Endothelial cell of umbilical vein (primary cell): ENCODE data around the gene PSMA5.

Experiments used
- POLR2A ChIP-seq: IDR thresholded peaks from 2 replicates; pipeline ENCODE4 v1.6.1; 2012; ENCODE audit warnings: low read depth, mild to moderate bottlenecking, control low read depth, low read length
- POLR2AphosphoS5 ChIP-seq: IDR thresholded peaks from 2 replicates; pipeline ENCODE4 v1.6.1; 2012; ENCODE audit warnings: low read depth, mild to moderate bottlenecking, control low read depth, low read length, moderate library complexity; ENCODE audit not compliant: insufficient read depth
- TF ChIP-seq, protein P1 (sequence below), 2 donors: IDR thresholded peaks; 1 replicate in 1 of 2; 2 replicates in 1 of 2; pipeline ENCODE4 v1.5.1; 2011; ENCODE audit warnings: low read length in 2 of 2, mild to moderate bottlenecking in 2 of 2, moderate library complexity in 2 of 2, control low read depth in 1 of 2, inconsistent platforms in 1 of 2, low read depth in 1 of 2; ENCODE audit not compliant: insufficient read depth in 1 of 2; ENCODE audit errors: extremely low read depth in 1 of 2

DNA sequence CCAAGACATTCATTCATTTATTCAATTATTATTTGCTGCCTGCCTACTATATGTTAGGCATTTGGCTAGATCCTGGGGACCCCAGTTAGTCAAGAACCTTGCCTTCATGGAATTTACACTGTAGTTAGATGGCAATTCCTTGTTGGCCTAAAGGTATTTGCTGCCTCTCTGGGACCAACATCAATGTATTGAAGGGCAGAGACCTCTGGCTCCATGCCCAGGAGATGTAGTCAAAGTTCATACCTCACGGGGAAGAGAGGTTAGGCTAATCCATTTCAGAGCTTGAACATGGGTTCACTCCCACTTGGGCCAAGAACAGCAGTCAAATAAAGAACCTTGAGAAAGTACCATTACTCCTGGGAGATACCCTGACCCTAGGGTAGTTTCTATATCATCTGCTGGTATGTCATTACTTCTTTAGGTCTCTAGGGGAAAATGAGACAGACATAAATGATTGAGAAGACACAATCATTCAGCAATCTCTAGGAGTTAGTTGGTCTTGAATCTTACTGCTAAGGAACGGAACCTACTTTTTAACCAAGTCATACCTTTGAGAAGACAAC is 60.5 kb downstream of the PSMA5 start:
- no peak for TF ChIP-seq POLR2AphosphoS5
- TF ChIP-seq, protein P1, sequence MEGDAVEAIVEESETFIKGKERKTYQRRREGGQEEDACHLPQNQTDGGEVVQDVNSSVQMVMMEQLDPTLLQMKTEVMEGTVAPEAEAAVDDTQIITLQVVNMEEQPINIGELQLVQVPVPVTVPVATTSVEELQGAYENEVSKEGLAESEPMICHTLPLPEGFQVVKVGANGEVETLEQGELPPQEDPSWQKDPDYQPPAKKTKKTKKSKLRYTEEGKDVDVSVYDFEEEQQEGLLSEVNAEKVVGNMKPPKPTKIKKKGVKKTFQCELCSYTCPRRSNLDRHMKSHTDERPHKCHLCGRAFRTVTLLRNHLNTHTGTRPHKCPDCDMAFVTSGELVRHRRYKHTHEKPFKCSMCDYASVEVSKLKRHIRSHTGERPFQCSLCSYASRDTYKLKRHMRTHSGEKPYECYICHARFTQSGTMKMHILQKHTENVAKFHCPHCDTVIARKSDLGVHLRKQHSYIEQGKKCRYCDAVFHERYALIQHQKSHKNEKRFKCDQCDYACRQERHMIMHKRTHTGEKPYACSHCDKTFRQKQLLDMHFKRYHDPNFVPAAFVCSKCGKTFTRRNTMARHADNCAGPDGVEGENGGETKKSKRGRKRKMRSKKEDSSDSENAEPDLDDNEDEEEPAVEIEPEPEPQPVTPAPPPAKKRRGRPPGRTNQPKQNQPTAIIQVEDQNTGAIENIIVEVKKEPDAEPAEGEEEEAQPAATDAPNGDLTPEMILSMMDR (IDR thresholded peaks at IDR 0.05; ENCODE audit: extremely low read depth in 1 of 2, insufficient read depth in 1 of 2, low read depth in 1 of 2, low read length in 2 of 2), result no peak
- no peak for TF ChIP-seq POLR2A
